Measurements from ENCODE around the gene TBC1D1. TPM values are rescaled to one million over a fixed set of nuclear protein-coding genes. Genes with fewer than 3 reads are reported as not detected.
A peak's percentile ranks its signal among the peaks of the same experiment; 100 is the strongest.

TBC1D1 gene
- total RNA-seq, 3 donors from 2014 or later (not counting 1 experiment from before 2014, with no cell fraction given) = 59.2 to 78.6 (median 68.5) TPM

DNA sequence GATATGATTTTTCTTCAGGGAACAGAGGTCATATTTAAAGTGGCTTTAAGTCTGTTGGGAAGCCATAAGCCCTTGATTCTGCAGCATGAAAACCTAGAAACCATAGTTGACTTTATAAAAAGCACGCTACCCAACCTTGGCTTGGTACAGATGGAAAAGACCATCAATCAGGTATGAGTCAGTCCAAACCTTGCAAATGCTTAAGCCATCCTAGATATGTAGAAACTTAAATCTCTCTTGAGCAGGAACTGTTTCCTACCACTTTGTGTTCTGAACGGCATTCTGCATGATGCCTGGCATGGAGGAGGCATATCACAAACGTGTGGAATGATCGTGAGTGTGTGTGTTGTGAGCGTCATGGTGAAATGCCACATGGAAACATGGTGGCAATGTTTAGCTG is 234.1 kb downstream of the TBC1D1 start:
- Histone ChIP-seq H3K36me3 (ENCODE audit: control insufficient read depth, insufficient read depth, low read length) (peaks cover 19% of the 10 kb centered on the region), H3K9me3 (ENCODE audit: control insufficient read depth, insufficient read depth, low read length) (no peaks in the 10 kb centered on the region), H3K4me3 (ENCODE audit: low read length) (no peak overlapping the region), H3K4me1 (ENCODE audit: control insufficient read depth, insufficient read depth, low read length) (peaks cover 23% of the 10 kb centered on the region), H3K27ac (ENCODE audit: low read length) (no peak overlapping the region), H3K27me3 (ENCODE audit: control insufficient read depth, insufficient read depth, low read length) (no peaks in the 10 kb centered on the region)
- 97% methylated on average over 5 of the region's 5 CpGs for WGBS (ENCODE audit: insufficient coverage)
- Mint-ChIP-seq H3K9me3 (no peaks in the 10 kb centered on the region), H3K4me3 (no peak overlapping the region), H3K36me3 (peaks cover 34% of the 10 kb centered on the region), H3K27me3 (ENCODE audit: low read depth in 2 of 2) (no peaks in the 10 kb centered on the region), H3K4me1 (peaks cover 25 to 27% of the 10 kb centered on the region in 2 donors), H3K27ac (no peak overlapping the region)
- ATAC-seq (no peak), DNase-seq (no peak)
- TF ChIP-seq, protein P1, sequence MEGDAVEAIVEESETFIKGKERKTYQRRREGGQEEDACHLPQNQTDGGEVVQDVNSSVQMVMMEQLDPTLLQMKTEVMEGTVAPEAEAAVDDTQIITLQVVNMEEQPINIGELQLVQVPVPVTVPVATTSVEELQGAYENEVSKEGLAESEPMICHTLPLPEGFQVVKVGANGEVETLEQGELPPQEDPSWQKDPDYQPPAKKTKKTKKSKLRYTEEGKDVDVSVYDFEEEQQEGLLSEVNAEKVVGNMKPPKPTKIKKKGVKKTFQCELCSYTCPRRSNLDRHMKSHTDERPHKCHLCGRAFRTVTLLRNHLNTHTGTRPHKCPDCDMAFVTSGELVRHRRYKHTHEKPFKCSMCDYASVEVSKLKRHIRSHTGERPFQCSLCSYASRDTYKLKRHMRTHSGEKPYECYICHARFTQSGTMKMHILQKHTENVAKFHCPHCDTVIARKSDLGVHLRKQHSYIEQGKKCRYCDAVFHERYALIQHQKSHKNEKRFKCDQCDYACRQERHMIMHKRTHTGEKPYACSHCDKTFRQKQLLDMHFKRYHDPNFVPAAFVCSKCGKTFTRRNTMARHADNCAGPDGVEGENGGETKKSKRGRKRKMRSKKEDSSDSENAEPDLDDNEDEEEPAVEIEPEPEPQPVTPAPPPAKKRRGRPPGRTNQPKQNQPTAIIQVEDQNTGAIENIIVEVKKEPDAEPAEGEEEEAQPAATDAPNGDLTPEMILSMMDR (IDR thresholded peaks at IDR 0.05) = no peak
- intact Hi-C loops (cut with micrococcal nuclease) = no loop called here

DNA sequence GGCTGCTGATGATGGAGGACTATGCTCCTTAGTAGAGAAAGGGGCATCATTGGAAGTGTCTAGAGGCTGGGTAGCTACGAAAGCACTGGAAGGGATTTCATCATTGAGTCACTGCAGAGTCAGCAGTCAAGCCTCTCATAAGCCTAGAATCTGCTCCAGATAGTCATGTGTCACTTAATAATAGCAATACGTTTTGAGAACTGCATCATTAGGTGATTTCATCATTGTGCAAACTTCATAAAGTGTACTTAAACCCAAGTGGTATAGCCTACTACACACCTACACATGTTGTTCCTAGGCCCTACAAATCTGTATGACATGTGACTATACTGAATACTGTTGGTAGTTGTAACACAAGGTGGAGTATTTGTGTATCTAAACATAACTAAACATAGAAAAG is 234.9 kb downstream of the TBC1D1 start:
- TF ChIP-seq, protein P1 (IDR thresholded peaks at IDR 0.05) = no peak
- H3K27ac ChIP-seq (ENCODE audit: low read length) = no peak overlapping the region
- H3K36me3 Mint-ChIP-seq = peaks cover 28% of the 10 kb centered on the region
- peaks cover 29% of the 10 kb centered on the region for H3K4me1 ChIP-seq (ENCODE audit: control insufficient read depth, insufficient read depth, low read length)
- no peaks in the 10 kb centered on the region for H3K9me3 ChIP-seq (ENCODE audit: control insufficient read depth, insufficient read depth, low read length)
- no peak for DNase-seq
- H3K27ac Mint-ChIP-seq = no peak overlapping the region
- intact Hi-C loops (cut with micrococcal nuclease) = no loop called here
- no peaks in the 10 kb centered on the region for H3K9me3 Mint-ChIP-seq
- WGBS (ENCODE audit: insufficient coverage) = 100% methylated on average over 2 of the region's 2 CpGs
- peaks cover 16% of the 10 kb centered on the region for H3K36me3 ChIP-seq (ENCODE audit: control insufficient read depth, insufficient read depth, low read length)
- no peak for ATAC-seq
- H3K4me3 Mint-ChIP-seq = no peak overlapping the region
- H3K4me3 ChIP-seq (ENCODE audit: low read length) = no peak overlapping the region
- peaks cover 34 to 35% of the 10 kb centered on the region in 2 donors for H3K4me1 Mint-ChIP-seq
- H3K27me3 Mint-ChIP-seq (ENCODE audit: low read depth in 2 of 2) = no peaks in the 10 kb centered on the region
- H3K27me3 ChIP-seq (ENCODE audit: control insufficient read depth, insufficient read depth, low read length) = no peaks in the 10 kb centered on the region

DNA sequence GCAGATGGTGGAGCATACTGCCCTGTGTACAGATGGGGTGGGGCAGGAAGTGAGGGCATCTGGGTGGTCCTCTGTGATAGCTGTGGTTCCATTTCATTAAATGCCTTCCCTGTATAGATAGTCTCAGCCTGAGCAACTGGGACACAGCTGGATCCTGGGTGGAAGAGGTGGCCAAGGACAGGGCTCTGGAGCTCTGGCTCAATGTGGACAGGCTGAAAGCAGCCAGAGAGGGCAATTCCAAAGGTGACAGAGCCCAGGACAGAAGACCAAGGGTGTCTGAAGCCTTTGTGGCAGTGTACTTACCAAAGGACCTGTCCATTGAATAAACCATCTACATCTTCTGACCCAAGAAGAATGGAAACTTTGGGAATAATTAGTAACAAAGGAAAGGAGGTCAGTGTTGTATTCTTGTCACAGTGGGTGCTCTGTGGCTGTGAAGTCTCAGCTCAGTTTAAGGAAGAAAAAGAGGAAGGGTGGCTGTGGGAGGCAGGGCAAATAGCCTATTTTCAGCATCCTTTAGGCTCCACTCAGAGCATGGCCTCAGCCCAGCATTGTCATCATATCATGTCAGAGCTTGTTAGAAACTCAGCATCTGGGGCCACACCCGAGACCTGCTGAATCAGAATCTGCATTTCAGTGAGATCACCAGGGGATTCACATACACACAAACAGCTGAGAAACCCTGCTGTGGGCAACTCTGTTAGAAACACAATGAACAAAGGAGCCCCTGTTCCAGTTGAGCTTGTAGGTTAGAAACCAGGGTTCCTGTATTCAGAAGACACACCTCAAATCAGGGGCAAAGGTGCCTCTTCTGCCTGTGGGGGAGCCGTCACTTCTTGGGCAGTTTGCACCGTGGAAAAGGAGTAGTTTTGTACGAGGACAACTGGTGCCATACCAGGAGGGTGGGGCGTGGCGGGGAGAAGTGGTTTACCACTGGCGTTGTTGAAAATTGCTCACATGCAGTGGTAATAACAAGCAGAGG is 237.9 kb downstream of the TBC1D1 start:
- H3K27me3 ChIP-seq (ENCODE audit: control insufficient read depth, insufficient read depth, low read length) = no peaks in the 10 kb centered on the region
- TF ChIP-seq, protein P1 (IDR thresholded peaks at IDR 0.05) = no peak
- H3K4me3 ChIP-seq (ENCODE audit: low read length) = no peak overlapping the region
- Mint-ChIP-seq H3K9me3 (no peaks in the 10 kb centered on the region), H3K27me3 (ENCODE audit: low read depth in 2 of 2) (no peaks in the 10 kb centered on the region), H3K36me3 (peaks cover 11% of the 10 kb centered on the region), H3K4me3 (peak overlapping the region; percentile 80), H3K27ac (peak overlapping the region; percentile 96 to 99), H3K4me1 (peaks cover 63 to 65% of the 10 kb centered on the region in 2 donors)
- DNase-seq (peak; percentile 70 to 77), ATAC-seq (peak; percentile 57 to 77 (median 60))
- peak overlapping the region; percentile 68 for H3K27ac ChIP-seq (ENCODE audit: low read length)
- no peaks in the 10 kb centered on the region for H3K9me3 ChIP-seq (ENCODE audit: control insufficient read depth, insufficient read depth, low read length)
- peaks cover 16% of the 10 kb centered on the region for H3K36me3 ChIP-seq (ENCODE audit: control insufficient read depth, insufficient read depth, low read length)
- WGBS (ENCODE audit: insufficient coverage) = 13% methylated on average over 7 of the region's 7 CpGs
- intact Hi-C loops (cut with micrococcal nuclease) = no loop called here
- peaks cover 54% of the 10 kb centered on the region for H3K4me1 ChIP-seq (ENCODE audit: control insufficient read depth, insufficient read depth, low read length)
